Cardiac muscle cell (in vitro differentiated cells and primary cell): Measurements from ENCODE around the gene MBOAT1. TPM values are rescaled to one million over a fixed set of nuclear protein-coding genes. Genes with fewer than 3 reads are reported as not detected.

Source experiments
- DNase-seq, 2 donors: peaks; one replicate each; pipeline versions ENCODE4 v3.0.0 to v3.0.0-alpha.2; 2010 to 2017; ENCODE audit warnings: low read depth in 1 of 2, low spot score in 1 of 2
- H3K27ac ChIP-seq: fragments of 200-600 bp; sonication (generic); 2 replicates; pipeline ENCODE4 v1.5.1; 2016
- H3K27me3 ChIP-seq: fragments of 200-600 bp; sonication (generic); 2 replicates; pipeline ENCODE4 v1.6.0; 2016; ENCODE audit warnings: control low read depth
- H3K36me3 ChIP-seq: fragments of 200-600 bp; sonication (generic); 2 replicates; pipeline ENCODE4 v1.5.1; 2016; ENCODE audit warnings: control low read depth
- H3K4me1 ChIP-seq: fragments of 200-600 bp; sonication (generic); 2 replicates; pipeline ENCODE4 v1.8.1; 2017; ENCODE audit warnings: low read depth, mild to moderate bottlenecking, mixed run types
- H3K4me3 ChIP-seq: fragments of 200-600 bp; sonication (generic); 2 replicates; pipeline ENCODE4 v1.5.1; 2016; ENCODE audit warnings: mild to moderate bottlenecking
- H3K9me3 ChIP-seq: fragments of 200-600 bp; sonication (generic); 2 replicates; pipeline ENCODE4 v1.5.1; 2017; ENCODE audit warnings: low read depth, mild to moderate bottlenecking, control low read depth
- polyA plus RNA-seq: library from polyadenylated mRNA; unstranded; fragments of >200 nt; fragmentation: Nextera tagmentation; extraction: Ambion mirVana; gene quantifications from 2 replicates; pipeline ENCODE4 v1.2.1, GENCODE V29; 2016
- total RNA-seq: library from RNA; depleted of rRNA; stranded (reverse); fragments of >200 nt; gene quantifications from 2 replicates; pipeline ENCODE4 v1.2.3, GENCODE V29; 2016
- TF ChIP-seq, protein P1 (sequence below): IDR thresholded peaks from 2 replicates; pipeline ENCODE4 v1.5.1; 2012; ENCODE audit warnings: low read depth, mild to moderate bottlenecking, low read length

The MBOAT1 gene
- total and polyA plus RNA-seq, 2 experiments from 2014 or later, result 7.5 to 15.5 TPM

DNA sequence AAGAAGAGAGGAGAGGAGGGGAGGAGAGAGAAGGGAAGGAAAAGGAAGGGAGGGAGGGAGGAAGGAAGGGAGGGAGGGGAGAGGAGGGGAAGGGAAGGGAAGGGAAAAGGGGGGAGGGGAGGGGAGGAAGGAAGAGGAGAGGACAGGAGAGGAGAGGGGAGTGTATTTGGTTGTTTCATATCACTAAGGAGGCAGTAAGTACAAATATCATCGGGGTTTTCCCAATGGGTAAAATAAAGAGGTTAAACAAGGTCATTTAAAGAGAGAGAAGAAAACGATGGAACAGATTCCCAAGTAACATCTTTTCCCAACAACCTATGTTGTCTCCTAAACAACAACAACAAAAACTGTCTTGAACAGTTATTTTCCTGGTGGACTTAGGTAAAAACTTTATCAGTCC, 43.6 kb downstream of the MBOAT1 start:
- Histone ChIP-seq H3K9me3 (no peaks in the 10 kb centered on the region), H3K4me3 (no peak overlapping the region), H3K27me3 (no peaks in the 10 kb centered on the region), H3K36me3 (no peaks in the 10 kb centered on the region), H3K4me1 (no peaks in the 10 kb centered on the region), H3K27ac (no peak overlapping the region)
- DNase-seq, result no peak
- TF ChIP-seq, protein P1, sequence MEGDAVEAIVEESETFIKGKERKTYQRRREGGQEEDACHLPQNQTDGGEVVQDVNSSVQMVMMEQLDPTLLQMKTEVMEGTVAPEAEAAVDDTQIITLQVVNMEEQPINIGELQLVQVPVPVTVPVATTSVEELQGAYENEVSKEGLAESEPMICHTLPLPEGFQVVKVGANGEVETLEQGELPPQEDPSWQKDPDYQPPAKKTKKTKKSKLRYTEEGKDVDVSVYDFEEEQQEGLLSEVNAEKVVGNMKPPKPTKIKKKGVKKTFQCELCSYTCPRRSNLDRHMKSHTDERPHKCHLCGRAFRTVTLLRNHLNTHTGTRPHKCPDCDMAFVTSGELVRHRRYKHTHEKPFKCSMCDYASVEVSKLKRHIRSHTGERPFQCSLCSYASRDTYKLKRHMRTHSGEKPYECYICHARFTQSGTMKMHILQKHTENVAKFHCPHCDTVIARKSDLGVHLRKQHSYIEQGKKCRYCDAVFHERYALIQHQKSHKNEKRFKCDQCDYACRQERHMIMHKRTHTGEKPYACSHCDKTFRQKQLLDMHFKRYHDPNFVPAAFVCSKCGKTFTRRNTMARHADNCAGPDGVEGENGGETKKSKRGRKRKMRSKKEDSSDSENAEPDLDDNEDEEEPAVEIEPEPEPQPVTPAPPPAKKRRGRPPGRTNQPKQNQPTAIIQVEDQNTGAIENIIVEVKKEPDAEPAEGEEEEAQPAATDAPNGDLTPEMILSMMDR, result no peak

DNA sequence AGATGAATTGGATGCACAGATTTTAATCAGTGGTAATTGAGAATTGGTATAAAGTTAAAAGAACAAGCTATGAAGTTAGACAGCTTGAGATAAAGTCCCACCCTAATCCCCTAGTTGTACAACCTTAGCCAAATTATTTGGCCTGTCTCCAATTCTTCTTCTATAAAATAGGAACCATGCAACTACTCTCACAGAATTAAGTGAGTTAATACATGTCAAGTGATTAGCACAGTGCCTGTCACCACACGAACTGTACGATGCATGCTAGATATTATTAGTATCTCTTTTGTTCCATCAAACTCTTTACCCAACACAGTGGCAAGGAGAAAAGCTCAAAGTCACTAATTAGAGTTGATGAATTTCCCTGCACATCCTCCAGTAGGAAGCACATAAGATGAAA, 44.7 kb downstream of the MBOAT1 start:
- Histone ChIP-seq H3K9me3 (no peaks in the 10 kb centered on the region), H3K27ac (no peak overlapping the region), H3K27me3 (no peaks in the 10 kb centered on the region), H3K36me3 (no peaks in the 10 kb centered on the region), H3K4me3 (no peak overlapping the region), H3K4me1 (no peaks in the 10 kb centered on the region)
- DNase-seq, result no peak
- TF ChIP-seq, protein P1, result no peak

DNA sequence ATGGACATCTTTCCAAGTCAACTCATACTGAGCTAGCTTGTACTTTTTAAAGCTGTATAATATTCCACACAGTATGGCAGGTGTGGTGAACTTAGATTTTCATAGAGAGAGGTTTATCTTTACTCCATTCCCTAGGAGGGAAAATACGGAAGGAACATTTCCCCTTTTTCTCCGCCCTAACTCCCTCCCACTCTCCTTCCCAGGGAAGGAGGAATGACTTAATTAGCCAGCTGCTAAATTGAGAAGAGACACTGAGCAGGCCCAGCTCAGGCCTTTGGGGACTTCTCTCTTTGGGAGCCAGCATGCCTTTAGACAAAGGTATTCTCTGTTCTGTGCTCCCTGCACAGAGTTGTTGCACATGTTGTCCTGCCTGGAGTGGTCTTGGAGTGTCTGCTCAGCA, 46.1 kb downstream of the MBOAT1 start:
- no peak overlapping the region for H3K4me3 ChIP-seq
- no peak for DNase-seq
- H3K36me3 ChIP-seq, result no peaks in the 10 kb centered on the region
- H3K27me3 ChIP-seq, result no peaks in the 10 kb centered on the region
- no peak overlapping the region for H3K27ac ChIP-seq
- TF ChIP-seq, protein P1, result no peak
- H3K4me1 ChIP-seq, result no peaks in the 10 kb centered on the region
- no peaks in the 10 kb centered on the region for H3K9me3 ChIP-seq

DNA sequence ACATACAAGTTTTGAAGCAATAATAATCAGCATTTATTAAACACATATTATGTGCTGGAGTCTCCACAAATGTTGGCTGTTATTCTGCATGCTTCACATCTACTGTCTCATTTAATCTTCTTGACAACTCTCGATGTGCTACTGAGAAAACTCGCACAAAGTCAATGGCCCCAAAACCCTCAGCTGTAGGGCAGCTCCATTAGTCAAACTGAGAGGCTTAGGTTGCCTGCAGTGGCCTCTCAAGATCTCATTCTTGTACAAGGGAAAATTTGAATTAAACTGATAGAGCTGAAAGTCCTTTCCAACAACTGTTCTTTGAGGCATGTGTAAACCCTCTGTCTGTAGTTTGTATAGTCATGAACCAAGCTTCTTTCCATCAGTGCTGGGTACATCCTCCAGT, 49.8 kb downstream of the MBOAT1 start:
- H3K27me3 ChIP-seq, result no peaks in the 10 kb centered on the region
- no peaks in the 10 kb centered on the region for H3K36me3 ChIP-seq
- no peak overlapping the region for H3K27ac ChIP-seq
- H3K4me1 ChIP-seq, result no peaks in the 10 kb centered on the region
- H3K9me3 ChIP-seq, result no peaks in the 10 kb centered on the region
- TF ChIP-seq, protein P1, result no peak
- H3K4me3 ChIP-seq, result no peak overlapping the region
- DNase-seq, result no peak

DNA sequence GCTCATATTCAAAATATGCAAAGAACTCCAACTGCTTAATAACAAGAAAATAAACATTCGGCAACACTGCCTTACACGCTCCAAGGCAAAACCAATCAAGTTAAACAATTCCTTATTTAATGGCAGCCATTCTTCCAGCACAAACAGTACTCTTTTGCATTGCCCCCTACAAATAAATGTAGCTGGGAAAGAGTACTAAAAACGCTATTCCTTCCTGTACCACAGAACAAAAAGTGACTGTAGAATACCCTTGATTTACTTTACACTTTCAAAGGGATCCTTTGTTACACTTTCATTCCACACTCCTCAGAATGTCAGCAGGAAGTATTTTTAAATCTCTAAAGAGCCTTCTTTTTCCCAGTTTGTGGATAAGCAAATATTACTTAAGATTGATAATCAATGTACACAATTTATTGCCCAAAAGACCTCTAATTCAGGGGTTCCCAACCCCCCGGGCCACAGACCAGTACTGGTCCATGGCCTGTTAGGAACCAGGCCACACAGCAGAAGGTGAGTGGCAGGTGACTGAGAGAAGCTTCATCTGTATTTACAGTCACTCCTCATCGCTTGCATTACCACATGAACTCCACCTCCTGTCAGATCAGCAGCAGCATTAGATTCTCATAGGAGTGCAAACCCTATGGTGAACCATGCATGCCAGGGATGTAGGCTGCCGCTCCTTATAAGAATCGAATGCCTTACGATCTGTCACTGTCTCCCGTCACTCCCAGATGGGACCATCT, 51.6 kb downstream of the MBOAT1 start:
- H3K4me3 ChIP-seq, result no peak overlapping the region
- H3K36me3 ChIP-seq, result no peaks in the 10 kb centered on the region
- no peak overlapping the region for H3K27ac ChIP-seq
- no peak for DNase-seq
- H3K9me3 ChIP-seq, result no peaks in the 10 kb centered on the region
- no peaks in the 10 kb centered on the region for H3K27me3 ChIP-seq
- TF ChIP-seq, protein P1, result no peak
- no peaks in the 10 kb centered on the region for H3K4me1 ChIP-seq
